HG02678 (cell line): Measurements from ENCODE around the gene DOCK1.

Experiments used
- ATAC-seq: cut with Tn5 transposase; IDR thresholded peaks from one replicate; pipeline ENCODE4 v1.9.1; 2021; ENCODE audit warnings: mild to moderate bottlenecking, moderate library complexity; ENCODE audit not compliant: unreplicated experiment

Gene DOCK1

DNA sequence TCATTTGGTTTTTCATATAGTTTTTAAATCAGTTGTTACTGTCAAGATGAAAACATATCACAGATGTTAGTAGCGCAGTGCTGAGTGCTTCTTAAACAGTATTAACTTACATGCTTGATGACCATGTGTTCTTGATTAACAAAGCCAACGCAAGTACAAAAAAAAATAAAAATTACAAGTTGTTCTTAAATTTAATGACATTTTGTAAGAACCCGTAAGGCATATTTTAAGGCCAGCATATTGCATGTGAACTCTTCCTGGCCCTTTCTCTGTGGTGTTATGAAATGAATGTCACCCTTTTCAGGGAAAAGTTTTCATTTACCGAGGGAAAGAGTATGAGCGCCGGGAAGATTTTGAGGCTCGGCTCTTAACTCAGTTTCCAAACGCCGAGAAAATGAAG, 503.5 kb downstream of the DOCK1 start:
- no peak for ATAC-seq

GRCh38 chr10:127410030-127410429, 504.8 kb downstream of the DOCK1 start:
- ATAC-seq: no peak

DNA sequence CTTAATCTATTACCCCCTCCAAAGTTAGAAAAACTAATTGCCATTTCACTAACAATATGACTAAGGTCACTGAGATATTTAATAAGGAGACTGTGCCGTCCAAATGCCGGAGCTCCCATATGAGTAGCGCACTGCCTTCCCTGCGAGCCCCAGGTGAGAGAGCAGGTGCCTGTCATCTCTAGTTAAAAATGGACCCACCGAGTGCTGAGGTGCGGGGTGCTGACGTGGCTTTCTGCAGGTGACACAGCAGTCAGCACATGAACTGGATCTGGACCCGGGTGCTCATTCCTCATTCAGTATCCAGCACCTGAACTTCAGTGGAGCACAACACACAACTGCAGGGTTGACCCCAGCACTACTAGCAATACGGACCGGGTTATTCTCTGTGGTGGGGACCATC, 505.8 kb downstream of the DOCK1 start:
- ATAC-seq: no peak

GRCh38 chr10:127413326-127413725, 508.1 kb downstream of the DOCK1 start:
- no peak for ATAC-seq

- no peak for ATAC-seq
Observed at GRCh38 chr10:127414024-127414423, 508.8 kb downstream of the DOCK1 start.

DNA sequence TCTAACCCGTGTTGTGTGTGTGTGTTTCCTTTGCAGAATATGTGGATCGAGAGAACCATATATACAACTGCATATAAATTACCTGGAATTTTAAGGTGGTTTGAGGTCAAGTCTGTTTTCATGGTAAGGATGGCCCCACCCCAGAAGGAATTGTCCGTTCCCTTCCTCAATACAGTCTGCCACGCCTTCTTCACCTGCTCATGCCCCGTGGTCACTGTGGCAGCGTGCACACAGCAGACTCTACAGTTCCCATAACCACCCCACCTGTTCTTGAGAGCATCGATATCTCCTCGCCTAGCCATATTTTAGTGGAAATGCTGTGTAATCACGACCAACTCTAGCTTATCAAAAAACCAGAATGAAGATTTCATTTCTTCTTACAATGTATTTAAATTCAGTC, 509.9 kb downstream of the DOCK1 start:
- no peak for ATAC-seq

DNA sequence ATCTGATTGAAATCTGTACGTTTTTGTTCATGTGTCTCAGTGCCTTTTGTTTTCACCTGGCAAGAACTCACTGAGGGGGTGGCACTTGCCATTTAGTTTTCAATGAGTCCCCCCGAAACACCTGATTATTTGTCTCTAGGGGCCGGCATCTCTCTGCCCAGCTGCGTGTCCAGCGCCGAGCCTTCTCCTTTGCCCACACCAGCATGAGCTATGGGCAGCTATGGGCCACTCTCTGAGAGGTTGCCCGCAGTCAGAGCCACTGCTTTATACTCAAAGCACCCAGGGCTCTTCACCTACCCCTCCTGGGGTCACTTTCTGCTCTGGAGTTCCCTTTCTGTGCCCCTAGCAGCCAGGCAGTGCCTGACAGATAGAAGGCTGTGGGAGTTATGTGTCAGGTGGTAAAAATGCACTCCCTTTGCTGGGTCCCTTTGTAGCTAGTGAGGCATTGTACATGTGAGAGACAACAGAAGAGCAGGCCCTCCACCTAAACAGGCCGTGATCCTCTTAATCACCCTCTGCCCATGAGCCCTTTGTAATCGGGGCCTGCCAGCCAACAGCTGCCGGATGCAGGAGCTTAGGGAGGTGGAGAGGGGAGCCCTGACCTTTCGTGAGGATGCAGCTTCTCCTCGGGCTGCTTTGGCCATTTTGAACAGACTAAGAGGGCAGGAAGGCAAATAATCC, 510.8 kb downstream of the DOCK1 start:
- no peak for ATAC-seq

DNA sequence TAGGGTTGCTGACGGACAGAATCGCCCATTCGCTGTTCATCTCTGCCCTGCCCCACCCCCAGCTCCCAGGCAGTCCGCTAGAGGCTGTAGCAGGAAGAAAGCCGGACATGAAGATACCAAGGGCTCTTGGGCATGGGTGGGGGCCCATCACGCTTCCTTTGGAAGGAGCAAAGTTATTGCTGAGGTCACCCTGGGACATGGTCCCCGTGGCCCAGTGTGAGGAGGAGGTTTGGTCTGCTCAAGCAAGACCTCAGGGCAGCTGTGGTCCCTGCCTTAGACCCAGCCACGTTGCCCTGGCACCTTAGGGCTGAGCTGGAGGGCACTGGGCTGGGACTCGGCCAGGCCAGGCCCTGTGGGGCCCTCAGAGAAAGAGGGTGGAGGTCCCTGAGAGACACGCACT, 511.8 kb downstream of the DOCK1 start:
- ATAC-seq: no peak

GRCh38 chr10:127417686-127418401, 512.6 kb downstream of the DOCK1 start:
- no peak for ATAC-seq

DNA sequence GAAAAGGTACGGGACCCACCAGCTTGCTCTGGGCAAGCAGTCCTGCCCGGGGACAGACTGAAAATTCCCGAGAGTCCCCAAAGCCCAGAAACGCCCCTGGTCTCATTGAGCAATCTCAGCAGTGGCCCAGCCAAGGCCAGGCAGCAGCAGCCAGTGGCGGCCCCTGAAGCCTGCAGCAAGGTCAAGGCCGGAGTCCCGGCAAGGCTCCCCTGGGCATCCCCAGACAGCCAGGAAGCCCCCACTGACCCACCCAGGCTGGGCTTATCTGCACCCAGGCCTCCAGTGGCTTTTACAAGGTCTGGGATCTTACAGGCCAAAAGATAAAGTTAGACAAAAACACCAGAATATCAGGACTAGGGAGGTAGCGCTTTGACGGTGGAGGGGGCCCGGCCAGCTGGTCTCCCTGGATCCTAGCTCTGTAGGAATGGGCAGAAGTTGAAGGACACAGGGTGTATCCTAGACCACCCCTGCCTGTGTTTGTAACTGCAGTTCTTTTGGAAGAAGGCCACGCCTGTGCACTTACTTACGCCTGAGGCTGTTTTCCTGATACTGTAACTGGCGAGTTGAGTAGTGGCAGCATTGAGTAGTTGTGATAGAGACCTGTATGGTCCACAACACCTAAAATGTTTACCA, 513.4 kb downstream of the DOCK1 start:
- ATAC-seq: no peak

DNA sequence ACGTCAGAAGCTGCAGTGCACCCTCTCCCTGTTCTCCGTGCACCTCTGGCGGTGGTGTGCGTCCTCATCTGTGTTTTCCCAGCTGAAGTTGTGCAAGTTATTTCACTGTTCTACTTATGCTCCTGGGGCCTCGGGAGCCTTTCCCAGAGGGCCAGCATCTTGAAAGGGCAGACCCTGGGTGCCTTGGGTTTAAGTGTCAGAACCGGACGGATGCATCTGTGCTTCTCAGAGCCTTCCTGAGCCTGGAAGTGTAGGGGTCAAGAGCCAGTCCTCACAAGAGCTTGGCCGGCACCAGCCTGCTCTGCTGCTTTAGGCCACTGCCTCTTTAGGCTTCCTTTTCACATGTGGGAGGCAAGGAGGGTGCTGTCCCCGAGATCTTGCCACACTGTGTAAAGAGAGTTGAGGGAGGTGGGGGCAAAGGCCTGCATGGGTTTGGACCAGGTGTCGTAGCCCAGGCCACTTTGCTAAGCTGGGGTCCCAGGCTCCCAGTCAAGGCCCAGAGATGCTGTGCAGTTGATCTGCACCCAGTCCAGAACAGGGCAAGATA, 515.0 kb downstream of the DOCK1 start:
- ATAC-seq: no peak

- ATAC-seq: no peak
Observed at GRCh38 chr10:127423218-127423915, 518.1 kb downstream of the DOCK1 start.

- no peak for ATAC-seq
Observed at GRCh38 chr10:127424594-127425264, 519.5 kb downstream of the DOCK1 start.

GRCh38 chr10:127426746-127427145, 521.5 kb downstream of the DOCK1 start:
- ATAC-seq: no peak

DNA sequence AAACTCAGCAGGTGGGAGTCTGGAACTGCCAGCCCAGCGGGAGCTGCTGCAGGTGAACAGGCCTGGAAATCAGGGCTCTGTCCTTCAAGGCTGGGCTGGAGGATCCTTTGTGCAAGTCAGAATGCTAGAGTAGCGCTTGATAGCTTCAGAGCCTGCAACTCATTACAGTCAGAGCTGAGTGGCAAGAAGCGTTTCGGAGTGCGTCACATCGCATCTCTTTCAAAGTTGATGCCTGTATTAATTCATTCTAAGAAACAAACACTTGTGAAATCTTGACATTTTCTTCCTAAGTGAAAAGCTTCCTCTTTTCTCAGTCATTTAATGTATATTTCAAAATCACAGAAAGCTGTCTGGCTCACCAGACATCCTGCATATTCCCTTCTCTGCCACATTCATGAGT, 522.7 kb downstream of the DOCK1 start:
- no peak for ATAC-seq

DNA sequence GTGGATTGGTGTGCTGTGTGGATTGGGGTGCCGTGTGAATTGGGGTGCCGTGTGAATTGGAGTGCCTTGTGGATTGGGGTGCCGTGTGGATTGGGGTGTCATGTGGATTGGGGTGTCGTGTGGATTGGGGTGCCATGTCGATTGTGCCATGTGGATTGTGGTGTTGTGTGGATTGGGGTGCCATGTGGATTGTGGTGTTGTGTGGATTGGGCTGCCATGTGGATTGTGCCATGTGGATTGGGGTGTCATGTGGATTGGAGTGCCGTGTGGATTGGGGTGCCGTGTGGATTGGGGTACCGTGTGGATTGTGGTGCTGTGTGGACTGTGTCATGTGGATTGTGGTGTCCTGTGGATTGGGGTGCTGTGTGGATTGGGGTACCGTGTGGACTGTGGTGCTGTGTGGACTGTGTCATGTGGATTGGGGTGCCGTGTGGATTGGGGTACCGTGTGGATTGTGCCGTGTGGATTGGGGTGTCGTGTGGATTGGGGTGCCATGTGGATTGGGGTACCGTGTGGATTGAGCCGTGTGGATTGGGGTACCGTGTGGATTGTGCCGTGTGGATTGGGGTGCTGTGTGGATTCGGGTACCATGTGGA, 523.3 kb downstream of the DOCK1 start:
- no peak for ATAC-seq

DNA sequence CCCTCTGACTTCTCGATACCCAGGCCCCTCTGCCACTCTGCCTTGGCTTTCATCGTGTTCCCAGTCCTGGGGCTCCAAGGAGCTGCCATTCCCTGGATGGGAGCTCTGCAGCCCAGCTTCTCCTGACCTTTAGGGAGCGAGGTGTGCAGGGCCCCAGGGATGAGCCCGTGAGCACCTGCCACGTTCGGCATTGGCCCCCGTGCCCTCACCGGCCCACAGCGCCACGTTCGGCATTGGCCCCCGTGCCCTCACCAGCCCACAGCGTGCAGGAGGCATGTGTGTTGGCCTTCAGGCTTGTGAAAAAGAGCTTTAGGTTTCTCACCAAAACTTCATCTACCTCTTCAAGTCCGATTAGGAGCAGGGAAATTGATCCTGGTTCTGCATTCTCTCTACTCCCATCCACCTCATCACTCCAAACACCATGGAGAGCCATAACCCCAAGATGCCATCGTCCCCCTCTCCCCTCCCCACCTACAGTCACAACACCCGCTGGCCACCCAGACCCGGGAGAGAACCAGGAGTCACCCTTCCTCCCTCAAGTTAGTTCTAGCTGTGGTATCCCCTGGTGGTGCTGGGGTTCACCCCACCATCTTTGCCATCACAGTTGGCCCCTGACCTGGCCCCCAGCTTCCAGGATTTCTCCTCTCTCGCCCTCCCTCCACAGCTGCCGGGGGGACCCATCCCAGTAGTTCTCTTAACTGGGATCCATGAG, 524.5 kb downstream of the DOCK1 start:
- no peak for ATAC-seq

DNA sequence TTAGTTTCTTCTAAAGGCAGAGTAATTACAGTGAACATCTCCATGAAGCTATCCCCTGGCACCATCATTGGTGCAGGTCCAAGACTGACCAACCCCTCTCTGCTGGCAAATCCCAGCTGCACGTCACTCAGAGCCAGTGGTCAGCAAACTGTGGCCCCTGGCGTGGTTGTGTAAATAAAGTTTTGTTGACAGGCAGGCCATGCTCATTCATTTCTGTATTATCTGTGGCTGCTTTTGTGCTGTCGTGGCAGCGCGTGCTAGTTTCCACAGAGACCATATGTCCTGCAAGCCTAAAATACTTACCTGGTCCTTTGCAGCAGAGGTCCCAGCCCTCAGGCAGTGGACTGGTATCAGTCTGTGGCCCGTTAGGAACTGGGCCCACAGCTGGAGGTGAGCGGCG, 526.3 kb downstream of the DOCK1 start:
- ATAC-seq: no peak

DNA sequence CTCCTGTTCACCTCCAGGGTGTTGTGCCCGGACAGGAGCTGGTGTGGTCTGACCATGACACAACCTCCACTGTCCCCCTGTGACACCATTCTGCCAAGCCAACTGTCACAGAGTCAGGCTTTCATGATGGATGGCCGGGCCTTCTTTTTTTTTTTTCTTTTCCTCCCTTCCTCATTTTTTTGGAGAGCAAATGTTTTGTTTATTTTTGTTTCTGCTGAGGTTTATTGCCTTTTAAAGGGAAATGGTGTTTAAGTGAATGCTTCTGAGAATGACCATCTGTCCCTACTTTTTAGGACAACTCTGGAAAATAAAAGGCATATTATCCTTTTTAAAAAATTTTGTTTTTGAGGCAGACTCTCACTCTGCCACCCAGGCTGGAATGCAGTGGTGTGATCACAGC, 528.8 kb downstream of the DOCK1 start:
- no peak for ATAC-seq

DNA sequence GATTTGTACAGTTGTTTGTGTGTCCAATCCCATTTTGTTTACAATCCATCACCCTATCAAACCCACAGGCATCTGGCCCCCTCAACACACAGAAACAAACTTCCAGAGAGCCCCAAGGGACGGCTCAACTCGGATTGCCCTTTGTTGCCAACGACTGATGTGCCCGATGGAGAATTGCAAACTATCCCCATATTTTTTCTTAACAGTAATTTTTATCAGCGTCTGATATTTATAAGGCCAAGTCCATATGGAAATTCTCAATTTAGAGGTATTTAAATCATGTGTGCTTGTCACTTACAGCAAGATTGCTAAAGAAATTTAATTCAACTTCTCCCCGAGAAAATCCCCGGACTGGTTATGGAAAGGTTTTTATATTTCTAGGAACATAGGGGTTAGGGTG, 530.0 kb downstream of the DOCK1 start:
- ATAC-seq: no peak
